Fibroblast of lung (primary cell): ENCODE data around the gene ZFHX2. TPM values are rescaled to one million over a fixed set of nuclear protein-coding genes. Genes with fewer than 3 reads are reported as not detected.

Experiments
- DNase-seq, 2 donors: peaks; one replicate each; pipeline versions ENCODE4 v3.0.0 to v3.0.0-alpha.2; 2010; ENCODE audit warnings: low read depth in 2 of 2
- H2AFZ ChIP-seq: 2 replicates; pipeline ENCODE4 v1.5.1; 2012; ENCODE audit warnings: low read length, control low read depth, inconsistent platforms
- H3K27ac ChIP-seq: 2 replicates; pipeline ENCODE4 v1.5.1; 2011; ENCODE audit warnings: low read length, control low read depth; ENCODE audit not compliant: insufficient read depth
- H3K27me3 ChIP-seq: 2 replicates; pipeline ENCODE4 v1.5.1; 2011; ENCODE audit warnings: mild to moderate bottlenecking, low read length; ENCODE audit not compliant: control insufficient read depth, insufficient read depth
- H3K36me3 ChIP-seq: 2 replicates; pipeline ENCODE4 v1.5.1; 2011; ENCODE audit warnings: low read length; ENCODE audit not compliant: control insufficient read depth, insufficient read depth
- H3K4me1 ChIP-seq: 2 replicates; pipeline ENCODE4 v1.5.1; 2011; ENCODE audit warnings: low read length; ENCODE audit not compliant: control insufficient read depth, insufficient read depth; ENCODE audit errors: extremely low read depth
- H3K4me2 ChIP-seq: 2 replicates; pipeline ENCODE4 v1.5.1; 2011; ENCODE audit warnings: low read length, control low read depth; ENCODE audit not compliant: insufficient read depth; ENCODE audit errors: extremely low read depth
- H3K4me3 ChIP-seq, 4 experiments: fragments of 200-600 bp in 1 of 4; sonication (generic) in 1 of 4; replicated peaks in 1 of 4; 2 replicates each; pipeline ENCODE4 v1.5.1; 2011 to 2016; ENCODE audit warnings: low read length in 4 of 4, low read depth in 3 of 4, mild to moderate bottlenecking in 3 of 4, control low read depth in 2 of 4, inconsistent platforms in 1 of 4, mixed read lengths in 1 of 4; ENCODE audit not compliant: insufficient read depth in 1 of 4; ENCODE audit errors: control extremely low read depth in 1 of 4
- H3K79me2 ChIP-seq: 2 replicates; pipeline ENCODE4 v1.5.1; 2012; ENCODE audit warnings: mild to moderate bottlenecking, low read length, inconsistent platforms; ENCODE audit not compliant: control insufficient read depth, insufficient read depth
- H3K9ac ChIP-seq: 2 replicates; pipeline ENCODE4 v1.5.1; 2011; ENCODE audit warnings: mild to moderate bottlenecking, low read length, control low read depth; ENCODE audit not compliant: insufficient read depth
- H3K9me3 ChIP-seq: 2 replicates; pipeline ENCODE4 v1.5.1; 2012; ENCODE audit warnings: low read depth, low read length; ENCODE audit not compliant: control insufficient read depth, insufficient read depth
- H4K20me1 ChIP-seq: 2 replicates; pipeline ENCODE4 v1.5.1; 2011; ENCODE audit warnings: low read length; ENCODE audit not compliant: control insufficient read depth, insufficient read depth; ENCODE audit errors: extremely low read depth
- CTCF ChIP-seq, 2 donors: IDR thresholded peaks in 1 of 2; conservative IDR thresholded peaks in 1 of 2; 1 replicate in 1 of 2; 2 replicates in 1 of 2; pipeline ENCODE4 v1.5.1; 2011 to 2012; ENCODE audit warnings: low read length in 2 of 2, control low read depth in 1 of 2, inconsistent platforms in 1 of 2, low read depth in 1 of 2, mild to moderate bottlenecking in 1 of 2
- EZH2 ChIP-seq: IDR thresholded peaks from 2 replicates; pipeline ENCODE4 v1.5.1; 2012; ENCODE audit warnings: low read length, control low read depth, mild to moderate bottlenecking; ENCODE audit errors: missing control alignments
- polyA plus RNA-seq, 2 donors: library from polyadenylated mRNA; depleted of rRNA in 1 of 2; stranded (reverse) in 1 of 2; unstranded in 1 of 2; fragments of >200 nt; gene quantifications; 2 replicates each; pipeline ENCODE4 v1.2.1, GENCODE V29; 2011 to 2012; ENCODE audit warnings: missing spikeins in 1 of 2
- total RNA-seq: library from RNA; depleted of rRNA; stranded (reverse); fragments of >200 nt; gene quantifications from 2 replicates; pipeline ENCODE4 v1.2.1, GENCODE V29; 2014

Gene ZFHX2
- total and polyA plus RNA-seq, 2 donors (not counting 1 experiment from before 2014, with no cell fraction given): 0.33 TPM; not detected in 1

- Histone ChIP-seq H3K4me2 (no peak overlapping the region), H3K27me3 (no peaks in the 10 kb centered on the region), H4K20me1 (no peaks in the 10 kb centered on the region), H3K9ac (no peak overlapping the region), H3K36me3 (no peaks in the 10 kb centered on the region), H3K4me1 (peaks cover 4% of the 10 kb centered on the region), H2AFZ (no peak overlapping the region), H3K27ac (no peak overlapping the region), H3K9me3 (no peaks in the 10 kb centered on the region), H3K4me3 (no peak overlapping the region), H3K79me2 (no peaks in the 10 kb centered on the region)
- DNase-seq: no peak
- TF ChIP-seq CTCF (conservative IDR thresholded peaks at IDR 0.05 in 1 of 2, IDR thresholded peaks at IDR 0.05 in 1 of 2; ENCODE audit: low read depth in 1 of 2, low read length in 2 of 2): no peak
- no peak for TF ChIP-seq EZH2
These were observed 15.6 kb downstream of the ZFHX2 start for GRCh38 chr14:23535943-23536342.

GRCh38 chr14:23533652-23534435 is 17.7 kb downstream of the ZFHX2 start:
- H3K9ac ChIP-seq: no peak overlapping the region
- H3K4me2 ChIP-seq: no peak overlapping the region
- H3K9me3 ChIP-seq: no peaks in the 10 kb centered on the region
- no peak overlapping the region for H2AFZ ChIP-seq
- H3K4me3 ChIP-seq: no peak overlapping the region
- H4K20me1 ChIP-seq: no peaks in the 10 kb centered on the region
- no peaks in the 10 kb centered on the region for H3K27me3 ChIP-seq
- TF ChIP-seq EZH2: no peak
- TF ChIP-seq CTCF (conservative IDR thresholded peaks at IDR 0.05 in 1 of 2, IDR thresholded peaks at IDR 0.05 in 1 of 2; ENCODE audit: low read depth in 1 of 2, low read length in 2 of 2): no peak
- H3K27ac ChIP-seq: no peak overlapping the region
- no peak for DNase-seq
- peaks cover 1% of the 10 kb centered on the region for H3K4me1 ChIP-seq
- no peaks in the 10 kb centered on the region for H3K79me2 ChIP-seq
- H3K36me3 ChIP-seq: no peaks in the 10 kb centered on the region

GRCh38 chr14:23532658-23533057 is 18.9 kb downstream of the ZFHX2 start:
- no peaks in the 10 kb centered on the region for H3K79me2 ChIP-seq
- H2AFZ ChIP-seq: no peak overlapping the region
- no peaks in the 10 kb centered on the region for H3K36me3 ChIP-seq
- no peaks in the 10 kb centered on the region for H3K4me1 ChIP-seq
- no peak overlapping the region for H3K4me3 ChIP-seq
- no peak overlapping the region for H3K4me2 ChIP-seq
- no peak for DNase-seq
- H3K27me3 ChIP-seq: no peaks in the 10 kb centered on the region
- H4K20me1 ChIP-seq: no peaks in the 10 kb centered on the region
- no peaks in the 10 kb centered on the region for H3K9me3 ChIP-seq
- H3K9ac ChIP-seq: no peak overlapping the region
- no peak for TF ChIP-seq CTCF (conservative IDR thresholded peaks at IDR 0.05 in 1 of 2, IDR thresholded peaks at IDR 0.05 in 1 of 2; ENCODE audit: low read depth in 1 of 2, low read length in 2 of 2)
- TF ChIP-seq EZH2: no peak
- H3K27ac ChIP-seq: no peak overlapping the region
